Kidney epithelial cell (primary cell): Measurements from ENCODE around the gene KCNQ2. TPM values are rescaled to one million over a fixed set of nuclear protein-coding genes. Genes with fewer than 3 reads are reported as not detected.

Experiments
- DNase-seq: peaks from one replicate; pipeline ENCODE4 v3.0.0-alpha.2; 2010; ENCODE audit warnings: low read depth
- H3K27me3 ChIP-seq: 2 replicates; pipeline ENCODE4 v1.6.0; 2011; ENCODE audit warnings: low read length; ENCODE audit not compliant: control insufficient read depth, insufficient read depth
- H3K36me3 ChIP-seq: 2 replicates; pipeline ENCODE4 v1.5.1; 2011; ENCODE audit warnings: low read length; ENCODE audit not compliant: control insufficient read depth, insufficient read depth
- H3K4me3 ChIP-seq: 2 replicates; pipeline ENCODE4 v1.5.1; 2011; ENCODE audit warnings: low read depth, mild to moderate bottlenecking, control low read depth, low read length
- total RNA-seq: library from RNA; depleted of rRNA; stranded (reverse); fragments of >200 nt; gene quantifications from 2 replicates; pipeline ENCODE4 v1.2.3, GENCODE V29; 2015
- TF ChIP-seq, protein P1 (sequence below): IDR thresholded peaks from 2 replicates; pipeline ENCODE4 v1.5.1; 2011; ENCODE audit warnings: mild to moderate bottlenecking, moderate library complexity, low read length, control low read depth, inconsistent platforms; ENCODE audit not compliant: insufficient read depth, poor library complexity, severe bottlenecking

The KCNQ2 gene
- total RNA-seq, 1 donor from 2014 or later = 0.04 TPM

GRCh38 chr20:63467294-63468083 lies 5.0 kb downstream of the KCNQ2 start:
- Histone ChIP-seq H3K4me3 (no peak overlapping the region), H3K27me3 (peaks cover 79% of the 10 kb centered on the region), H3K36me3 (no peaks in the 10 kb centered on the region)
- no peak for DNase-seq
- TF ChIP-seq, protein P1, sequence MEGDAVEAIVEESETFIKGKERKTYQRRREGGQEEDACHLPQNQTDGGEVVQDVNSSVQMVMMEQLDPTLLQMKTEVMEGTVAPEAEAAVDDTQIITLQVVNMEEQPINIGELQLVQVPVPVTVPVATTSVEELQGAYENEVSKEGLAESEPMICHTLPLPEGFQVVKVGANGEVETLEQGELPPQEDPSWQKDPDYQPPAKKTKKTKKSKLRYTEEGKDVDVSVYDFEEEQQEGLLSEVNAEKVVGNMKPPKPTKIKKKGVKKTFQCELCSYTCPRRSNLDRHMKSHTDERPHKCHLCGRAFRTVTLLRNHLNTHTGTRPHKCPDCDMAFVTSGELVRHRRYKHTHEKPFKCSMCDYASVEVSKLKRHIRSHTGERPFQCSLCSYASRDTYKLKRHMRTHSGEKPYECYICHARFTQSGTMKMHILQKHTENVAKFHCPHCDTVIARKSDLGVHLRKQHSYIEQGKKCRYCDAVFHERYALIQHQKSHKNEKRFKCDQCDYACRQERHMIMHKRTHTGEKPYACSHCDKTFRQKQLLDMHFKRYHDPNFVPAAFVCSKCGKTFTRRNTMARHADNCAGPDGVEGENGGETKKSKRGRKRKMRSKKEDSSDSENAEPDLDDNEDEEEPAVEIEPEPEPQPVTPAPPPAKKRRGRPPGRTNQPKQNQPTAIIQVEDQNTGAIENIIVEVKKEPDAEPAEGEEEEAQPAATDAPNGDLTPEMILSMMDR = no peak

DNA sequence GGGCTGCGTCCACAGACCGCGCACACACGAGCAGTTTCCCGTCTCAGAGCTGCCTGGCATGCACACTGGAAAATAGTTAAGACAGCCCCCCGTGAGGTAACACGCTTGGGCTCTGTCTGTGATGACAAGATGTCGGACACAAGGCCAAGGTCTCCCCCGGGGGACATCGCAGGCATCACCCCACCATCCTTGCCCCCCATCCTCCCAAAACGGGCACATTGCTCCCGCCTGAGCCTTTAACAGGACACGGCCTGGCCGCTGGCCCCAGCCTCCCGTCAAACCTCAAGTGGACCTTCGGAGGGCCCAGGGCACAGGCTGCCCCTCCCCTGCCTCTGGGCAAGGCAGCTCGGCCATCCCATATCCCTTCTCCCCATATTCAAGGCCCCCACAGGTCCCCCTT lies 5.6 kb downstream of the KCNQ2 start:
- Histone ChIP-seq H3K4me3 (no peak overlapping the region), H3K36me3 (no peaks in the 10 kb centered on the region), H3K27me3 (peaks cover 77% of the 10 kb centered on the region)
- DNase-seq = no peak
- TF ChIP-seq, protein P1 = no peak

DNA sequence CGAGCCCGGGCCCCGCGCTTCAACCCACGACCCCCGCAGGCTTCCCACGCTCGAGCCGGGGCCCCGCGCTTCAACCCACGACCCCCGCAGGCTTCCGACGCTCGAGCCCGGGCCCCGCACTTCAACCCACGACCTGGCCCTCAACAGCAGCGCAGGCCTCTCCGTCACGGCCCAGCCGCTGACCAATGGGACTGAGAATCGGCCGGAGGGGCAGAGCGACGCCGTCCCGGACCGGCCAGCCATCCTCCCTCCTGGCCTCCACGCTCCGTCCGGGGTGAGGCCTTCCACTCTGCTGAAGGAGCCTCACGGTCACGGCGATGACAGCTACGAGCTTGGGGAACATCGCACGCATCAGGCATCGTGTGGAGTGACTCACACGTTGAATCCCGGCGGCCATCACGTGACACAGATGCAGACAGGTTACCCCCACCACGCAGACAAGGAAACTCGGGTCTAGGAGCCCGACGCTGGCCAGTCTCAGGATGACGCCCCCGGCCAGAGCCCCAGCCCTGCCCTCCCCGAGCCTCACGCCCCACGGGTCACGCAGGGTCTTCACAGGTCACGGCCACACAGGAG lies 6.1 kb downstream of the KCNQ2 start:
- Histone ChIP-seq H3K36me3 (no peaks in the 10 kb centered on the region), H3K4me3 (no peak overlapping the region), H3K27me3 (peaks cover 76% of the 10 kb centered on the region)
- TF ChIP-seq, protein P1 = no peak
- DNase-seq = no peak

GRCh38 chr20:63465380-63466249 lies 6.8 kb downstream of the KCNQ2 start:
- TF ChIP-seq, protein P1 = no peak
- H3K36me3 ChIP-seq = no peaks in the 10 kb centered on the region
- peaks cover 74% of the 10 kb centered on the region for H3K27me3 ChIP-seq
- DNase-seq = no peak
- no peak overlapping the region for H3K4me3 ChIP-seq

DNA sequence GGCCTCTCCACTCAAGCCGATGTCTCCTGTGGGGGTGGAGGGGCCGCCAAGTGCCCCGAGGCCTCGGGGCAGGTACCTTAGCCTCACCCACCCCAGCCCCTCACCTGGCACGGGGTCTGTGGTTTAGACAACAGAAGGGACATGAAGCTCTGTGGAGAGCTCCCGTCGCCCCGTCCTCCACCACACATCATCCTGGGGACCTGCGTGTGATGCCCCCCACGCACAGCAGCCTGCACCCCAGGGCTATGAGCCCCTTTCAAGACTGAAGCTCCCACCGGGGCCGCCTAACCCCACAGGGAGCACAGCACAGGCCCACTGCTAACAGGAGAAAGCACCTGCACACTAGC lies 8.2 kb downstream of the KCNQ2 start:
- peaks cover 68% of the 10 kb centered on the region for H3K27me3 ChIP-seq
- TF ChIP-seq, protein P1 = no peak

More for the DNA sequence above, 8.2 kb downstream of the KCNQ2 start:
- Histone ChIP-seq H3K4me3 (no peak overlapping the region), H3K36me3 (no peaks in the 10 kb centered on the region)
- DNase-seq = no peak
